Suprapubic skin (tissue), 4 donors: ENCODE results near the gene CCDC40. TPM values are rescaled to one million over a fixed set of nuclear protein-coding genes. Genes with fewer than 3 reads are reported as not detected.
"Not testable (repeated sequence)": the region's sequence is repeated elsewhere in the genome, so short reads cannot be mapped to it uniquely, and the experiment has no call there.

Source experiments
- DNase-seq, 2 donors: peaks; one replicate each; pipeline ENCODE4 v3.0.0-alpha.2; 2019; ENCODE audit warnings: low spot score in 2 of 2
- H3K27ac ChIP-seq: fragments of 200-600 bp; sonication (generic); one replicate; pipeline ENCODE4 v1.5.1; 2019
- H3K27me3 ChIP-seq: fragments of 200-600 bp; sonication (generic); one replicate; pipeline ENCODE4 v1.5.1; 2019
- H3K36me3 ChIP-seq: fragments of 200-600 bp; sonication (generic); one replicate; pipeline ENCODE4 v1.5.1; 2019
- H3K4me1 ChIP-seq: fragments of 200-600 bp; sonication (generic); one replicate; pipeline ENCODE4 v1.5.1; 2019
- H3K4me3 ChIP-seq: fragments of 200-600 bp; sonication (generic); one replicate; pipeline ENCODE4 v1.5.1; 2019; ENCODE audit warnings: mild to moderate bottlenecking
- H3K9me3 ChIP-seq: fragments of 200-600 bp; sonication (generic); one replicate; pipeline ENCODE4 v1.5.1; 2019
- CTCF ChIP-seq, 2 donors: fragments of 200-600 bp in 1 of 2; fragments of 450-650 bp in 1 of 2; sonication (generic) in 1 of 2; IDR thresholded peaks; one replicate each; pipeline ENCODE4 v1.5.1; 2016 to 2019; ENCODE audit warnings: antibody characterized with exemption in 2 of 2, mild to moderate bottlenecking in 1 of 2, moderate library complexity in 1 of 2
- EP300 ChIP-seq: sonication (generic); formaldehyde crosslinking; IDR thresholded peaks from one replicate; pipeline ENCODE4 v1.6.1; 2017; ENCODE audit warnings: antibody characterized with exemption
- POLR2A ChIP-seq, 2 donors: fragments of 450-650 bp; IDR thresholded peaks; one replicate each; pipeline ENCODE4 v1.6.1; 2017; ENCODE audit warnings: antibody characterized with exemption in 2 of 2, mild to moderate bottlenecking in 2 of 2, moderate library complexity in 2 of 2
- POLR2AphosphoS5 ChIP-seq, 3 donors: sonication (generic); formaldehyde crosslinking; IDR thresholded peaks; one replicate each; pipeline ENCODE4 v1.6.1; 2017; ENCODE audit warnings: antibody characterized with exemption in 3 of 3
- WGBS: methylation state at CpG from one replicate; pipeline ENCODE4 v1.1.5; 2018; 5-methylcytosine and 5-hydroxymethylcytosine counted together
- total RNA-seq, 4 donors: library from RNA; depleted of rRNA; stranded (reverse); fragments of >200 nt; gene quantifications; one replicate each; pipeline ENCODE4 v1.1.0, GENCODE V29; 2016

Gene CCDC40
- total RNA-seq, 4 donors from 2014 or later: 1.2 to 4.4 (median 2.9) TPM

- Histone ChIP-seq H3K4me3 (no peak overlapping the region), H3K9me3 (no peaks in the 10 kb centered on the region), H3K36me3 (no peaks in the 10 kb centered on the region), H3K4me1 (peaks cover 4% of the 10 kb centered on the region), H3K27me3 (no peaks in the 10 kb centered on the region), H3K27ac (no peak overlapping the region)
- WGBS: 97% methylated on average over 13 of the region's 15 CpGs
- DNase-seq: no peak
- TF ChIP-seq CTCF (IDR thresholded peaks at IDR 0.05): no peak
- no peak for TF ChIP-seq POLR2A (IDR thresholded peaks at IDR 0.05)
- no peak for TF ChIP-seq EP300
- TF ChIP-seq POLR2AphosphoS5 (IDR thresholded peaks at IDR 0.05): no peak
Observed at GRCh38 chr17:80084773-80085172, 48.3 kb downstream of the CCDC40 start.

- Histone ChIP-seq H3K4me3 (no peak overlapping the region), H3K4me1 (peaks cover 4% of the 10 kb centered on the region), H3K9me3 (no peaks in the 10 kb centered on the region), H3K27me3 (no peaks in the 10 kb centered on the region), H3K27ac (no peak overlapping the region), H3K36me3 (no peaks in the 10 kb centered on the region)
- 93% methylated on average over 11 of the region's 17 CpGs for WGBS
- TF ChIP-seq EP300 (no peak), CTCF (IDR thresholded peaks at IDR 0.05) (no peak), POLR2A (IDR thresholded peaks at IDR 0.05) (no peak), POLR2AphosphoS5 (IDR thresholded peaks at IDR 0.05) (no peak)
- no peak for DNase-seq
Observed at GRCh38 chr17:80086081-80086480, 49.6 kb downstream of the CCDC40 start.

GRCh38 chr17:80086616-80087015, 50.2 kb downstream of the CCDC40 start:
- H3K9me3 ChIP-seq: no peaks in the 10 kb centered on the region
- 88% methylated on average over 8 of the region's 11 CpGs for WGBS
- TF ChIP-seq POLR2AphosphoS5 (IDR thresholded peaks at IDR 0.05): no peak
- TF ChIP-seq CTCF (IDR thresholded peaks at IDR 0.05): no peak
- TF ChIP-seq POLR2A (IDR thresholded peaks at IDR 0.05): no peak
- TF ChIP-seq EP300: no peak

GRCh38 chr17:80087346-80088265, 51.2 kb downstream of the CCDC40 start:
- H3K27me3 ChIP-seq: no peaks in the 10 kb centered on the region
- no peak for DNase-seq
- H3K4me1 ChIP-seq: peaks cover under 1% of the 10 kb centered on the region
- H3K27ac ChIP-seq: no peak overlapping the region
- no peak overlapping the region for H3K4me3 ChIP-seq
- TF ChIP-seq POLR2AphosphoS5 (IDR thresholded peaks at IDR 0.05) (no peak), POLR2A (IDR thresholded peaks at IDR 0.05) (no peak), CTCF (IDR thresholded peaks at IDR 0.05) (no peak), EP300 (no peak)
- H3K9me3 ChIP-seq: no peaks in the 10 kb centered on the region
- no peaks in the 10 kb centered on the region for H3K36me3 ChIP-seq
- 87% methylated on average over 28 of the region's 34 CpGs for WGBS

More at GRCh38 chr17:80086616-80087015, 50.2 kb downstream of the CCDC40 start:
- Histone ChIP-seq H3K4me1 (peaks cover 4% of the 10 kb centered on the region), H3K27me3 (no peaks in the 10 kb centered on the region), H3K27ac (no peak overlapping the region), H3K36me3 (no peaks in the 10 kb centered on the region), H3K4me3 (no peak overlapping the region)
- no peak for DNase-seq

- H3K27ac ChIP-seq: no peak overlapping the region
- WGBS: 97% methylated on average over 16 of the region's 16 CpGs
- DNase-seq: no peak
- H3K27me3 ChIP-seq: no peaks in the 10 kb centered on the region
- no peaks in the 10 kb centered on the region for H3K36me3 ChIP-seq
- H3K9me3 ChIP-seq: no peaks in the 10 kb centered on the region
- no peak overlapping the region for H3K4me3 ChIP-seq
- no peaks in the 10 kb centered on the region for H3K4me1 ChIP-seq
- TF ChIP-seq EP300 (no peak), POLR2A (IDR thresholded peaks at IDR 0.05) (no peak), CTCF (IDR thresholded peaks at IDR 0.05) (no peak), POLR2AphosphoS5 (IDR thresholded peaks at IDR 0.05) (no peak)
Observed at GRCh38 chr17:80089762-80090161, 53.3 kb downstream of the CCDC40 start.

GRCh38 chr17:80090164-80090563, 53.7 kb downstream of the CCDC40 start:
- H3K36me3 ChIP-seq, H3K4me3 ChIP-seq, H3K27me3 ChIP-seq, H3K27ac ChIP-seq, H3K9me3 ChIP-seq, DNase-seq, H3K4me1 ChIP-seq: not testable (repeated sequence)
- WGBS: 94% methylated on average over 44 of the region's 44 CpGs
